Spleen (tissue), 7 donors: ENCODE measurements around the gene PTPRCAP.

Source experiments
- CTCF ChIP-seq, 11 experiments: fragments of 200-600 bp in 7 of 11; fragments of 450-650 bp in 4 of 11; sonication (generic) in 4 of 11; IDR thresholded peaks in 8 of 11; conservative IDR thresholded peaks in 3 of 11; 1 replicate in 7 of 11; 2 replicates in 4 of 11; pipeline versions ENCODE4 v1.4.0 to v1.8.0; 2016 to 2021; ENCODE audit warnings: antibody characterized with exemption in 11 of 11, inconsistent platforms in 4 of 11, mild to moderate bottlenecking in 1 of 11
- POLR2A ChIP-seq, 3 donors: fragments of 450-650 bp; IDR thresholded peaks; one replicate each; pipeline ENCODE4 v1.5.1; 2017; ENCODE audit warnings: antibody characterized with exemption in 3 of 3, mild to moderate bottlenecking in 1 of 3
- POLR2AphosphoS5 ChIP-seq, 3 donors: sonication (generic); formaldehyde crosslinking; IDR thresholded peaks; one replicate each; pipeline ENCODE4 v1.5.1; 2017; ENCODE audit warnings: antibody characterized with exemption in 3 of 3
- donor health status: DM: no; HTN: no; CAD: no; lungs with moderate emphysema.
- donor health status: DM: no; HTN: no; CAD: no.
- donor health status: DM: no; HTN: no; CAD: no.

GRCh38 chr11:67429722-67430121 lies 7.8 kb downstream of the PTPRCAP start:
- TF ChIP-seq POLR2AphosphoS5 (IDR thresholded peaks at IDR 0.05) (no peak), CTCF (IDR thresholded peaks at IDR 0.05 in 8 of 11, conservative IDR thresholded peaks at IDR 0.05 in 3 of 11) (no peak), POLR2A (IDR thresholded peaks at IDR 0.05) (no peak)
